Measurements from ENCODE around the gene DCST1. TPM values are rescaled to one million over a fixed set of nuclear protein-coding genes. Genes with fewer than 3 reads are reported as not detected.
A peak's percentile ranks its signal among the peaks of the same experiment; 100 is the strongest.

Gene DCST1
- total RNA-seq, 1 donor = not detected

GRCh38 chr1:155044812-155045657, 11.4 kb downstream of the DCST1 start:
- DNase-seq (ENCODE audit: insufficient read length, low spot score, missing footprints) = peak; percentile 99
- peak; percentile 87 for TF ChIP-seq CTCF (IDR thresholded peaks at IDR 0.05; ENCODE audit: extremely low read depth, low read depth, low read length)
- Histone ChIP-seq H3K9me3 (ENCODE audit: low read depth, low read length) (no peaks in the 10 kb centered on the region), H3K27ac (ENCODE audit: low read depth, low read length) (no peak overlapping the region), H3K4me1 (ENCODE audit: insufficient read depth, low read length) (peaks cover 14% of the 10 kb centered on the region), H3K27me3 (ENCODE audit: insufficient read depth, low read length) (no peaks in the 10 kb centered on the region), H3K4me3 (ENCODE audit: insufficient read depth, low read length) (no peak overlapping the region), H3K4me2 (ENCODE audit: insufficient read depth, low read length) (no peak overlapping the region), H2AFZ (ENCODE audit: low read length) (peak overlapping the region; percentile 32), H4K20me1 (ENCODE audit: insufficient read depth, low read length) (no peaks in the 10 kb centered on the region), H3K79me2 (ENCODE audit: insufficient read depth, low read length) (no peaks in the 10 kb centered on the region), H3K36me3 (ENCODE audit: insufficient read depth, low read length) (no peaks in the 10 kb centered on the region)

DNA sequence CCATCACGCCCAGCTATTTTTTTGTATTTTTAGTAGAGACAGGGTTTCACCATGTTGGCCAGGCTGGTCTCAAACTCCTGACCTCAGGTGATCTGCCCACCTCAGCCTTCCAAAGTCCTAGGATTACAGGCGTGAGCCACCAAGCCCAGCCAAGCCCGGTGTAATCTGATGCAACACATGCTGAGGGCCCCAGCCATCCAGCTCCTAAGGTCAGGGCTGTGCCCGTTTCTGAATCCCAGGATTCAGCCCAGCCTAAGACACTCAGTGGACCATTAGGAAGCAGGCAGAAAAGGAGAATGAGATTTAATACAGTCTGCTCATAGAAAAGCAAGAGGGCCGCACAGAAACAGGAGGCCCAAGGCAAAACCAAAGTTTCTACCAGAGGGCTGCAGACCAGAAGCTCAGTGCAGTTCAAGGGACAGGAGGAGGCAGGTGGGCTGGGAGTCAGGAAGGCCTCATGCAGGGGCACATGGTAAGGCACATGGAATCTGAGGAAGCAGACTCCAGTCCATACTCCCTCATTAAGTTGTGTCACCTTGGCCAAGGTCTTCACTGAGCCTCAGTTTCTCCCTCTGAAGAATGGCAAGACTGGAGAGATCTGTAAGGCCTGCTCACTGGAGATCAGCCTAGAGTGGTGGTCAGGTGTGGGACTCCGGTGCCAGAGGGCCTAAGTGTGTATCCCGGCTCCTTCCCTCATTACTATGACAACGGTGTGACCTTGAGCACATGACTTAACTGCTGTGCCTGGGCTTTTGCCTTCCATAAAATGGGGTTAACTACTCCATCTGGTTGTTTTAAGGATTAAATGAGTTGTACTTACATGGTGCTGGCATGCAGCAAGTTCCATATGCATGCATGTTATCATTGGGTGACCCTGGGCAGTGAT, 15.1 kb downstream of the DCST1 start:
- H3K4me3 ChIP-seq (ENCODE audit: insufficient read depth, low read length) = no peak overlapping the region
- no peak overlapping the region for H2AFZ ChIP-seq (ENCODE audit: low read length)
- H3K36me3 ChIP-seq (ENCODE audit: insufficient read depth, low read length) = no peaks in the 10 kb centered on the region
- no peaks in the 10 kb centered on the region for H3K27me3 ChIP-seq (ENCODE audit: insufficient read depth, low read length)
- H3K79me2 ChIP-seq (ENCODE audit: insufficient read depth, low read length) = peaks cover 12% of the 10 kb centered on the region
- H3K4me1 ChIP-seq (ENCODE audit: insufficient read depth, low read length) = peaks cover 28% of the 10 kb centered on the region
- no peak for TF ChIP-seq CTCF (IDR thresholded peaks at IDR 0.05; ENCODE audit: extremely low read depth, low read depth, low read length)
- no peaks in the 10 kb centered on the region for H3K9me3 ChIP-seq (ENCODE audit: low read depth, low read length)
- no peak overlapping the region for H3K27ac ChIP-seq (ENCODE audit: low read depth, low read length)
- H4K20me1 ChIP-seq (ENCODE audit: insufficient read depth, low read length) = peaks cover 5% of the 10 kb centered on the region
- no peak overlapping the region for H3K4me2 ChIP-seq (ENCODE audit: insufficient read depth, low read length)
- DNase-seq (ENCODE audit: insufficient read length, low spot score, missing footprints) = no peak

- H4K20me1 ChIP-seq (ENCODE audit: insufficient read depth, low read length) = peaks cover 5% of the 10 kb centered on the region
- H3K27me3 ChIP-seq (ENCODE audit: insufficient read depth, low read length) = no peaks in the 10 kb centered on the region
- H3K36me3 ChIP-seq (ENCODE audit: insufficient read depth, low read length) = peaks cover 7% of the 10 kb centered on the region
- peak overlapping the region; percentile 98 for H3K4me2 ChIP-seq (ENCODE audit: insufficient read depth, low read length)
- H2AFZ ChIP-seq (ENCODE audit: low read length) = peak overlapping the region; percentile 94
- TF ChIP-seq CTCF (IDR thresholded peaks at IDR 0.05; ENCODE audit: extremely low read depth, low read depth, low read length) = no peak
- peaks cover 26% of the 10 kb centered on the region for H3K4me1 ChIP-seq (ENCODE audit: insufficient read depth, low read length)
- peak overlapping the region; percentile 85 for H3K4me3 ChIP-seq (ENCODE audit: insufficient read depth, low read length)
- H3K79me2 ChIP-seq (ENCODE audit: insufficient read depth, low read length) = peaks cover 16% of the 10 kb centered on the region
- peak overlapping the region; percentile 29 for H3K27ac ChIP-seq (ENCODE audit: low read depth, low read length)
- no peaks in the 10 kb centered on the region for H3K9me3 ChIP-seq (ENCODE audit: low read depth, low read length)
- no peak for DNase-seq (ENCODE audit: insufficient read length, low spot score, missing footprints)
These were observed 16.3 kb downstream of the DCST1 start for GRCh38 chr1:155049651-155050559.

All from osteoblast (primary cell).